Smooth muscle cell (in vitro differentiated cells): ENCODE data around the gene TFF3. TPM values are rescaled to one million over a fixed set of nuclear protein-coding genes. Genes with fewer than 3 reads are reported as not detected.

Experiments used
- DNase-seq: peaks from one replicate; lab custom pipeline; 2025; ENCODE audit not compliant: unreplicated experiment; lab: John Stamatoyannopoulos, UW
- H2AFZ ChIP-seq: fragments of 200-600 bp; sonication (generic); 2 replicates; pipeline ENCODE4 v1.6.0; 2016; ENCODE audit warnings: antibody characterized with exemption, low read depth, mild to moderate bottlenecking
- H3F3A ChIP-seq: fragments of 200-600 bp; sonication (generic); 2 replicates; pipeline ENCODE4 v1.6.0; 2017; ENCODE audit warnings: antibody characterized with exemption, low read depth
- H3K27ac ChIP-seq: fragments of 200-600 bp; sonication (generic); 2 replicates; pipeline ENCODE4 v1.5.1; 2016; ENCODE audit warnings: low read depth, mild to moderate bottlenecking
- H3K27me3 ChIP-seq: fragments of 200-600 bp; sonication (generic); 2 replicates; pipeline ENCODE4 v1.6.1; 2016; ENCODE audit warnings: low read depth, mild to moderate bottlenecking
- H3K36me3 ChIP-seq: fragments of 200-600 bp; sonication (generic); 2 replicates; pipeline ENCODE4 v1.5.1; 2016; ENCODE audit warnings: low read depth
- H3K4me1 ChIP-seq: fragments of 200-600 bp; sonication (generic); 2 replicates; pipeline ENCODE4 v1.5.1; 2016; ENCODE audit warnings: low read depth
- H3K4me2 ChIP-seq: fragments of 200-600 bp; sonication (generic); 2 replicates; pipeline ENCODE4 v1.6.0; 2016; ENCODE audit warnings: mild to moderate bottlenecking
- H3K4me3 ChIP-seq: fragments of 200-600 bp; sonication (generic); 2 replicates; pipeline ENCODE4 v1.5.1; 2016; ENCODE audit warnings: mild to moderate bottlenecking
- H3K79me2 ChIP-seq: fragments of 200-600 bp; sonication (generic); 2 replicates; pipeline ENCODE4 v1.6.0; 2016; ENCODE audit warnings: low read depth, mild to moderate bottlenecking
- H3K9ac ChIP-seq: fragments of 200-600 bp; sonication (generic); 2 replicates; pipeline ENCODE4 v1.6.0; 2016; ENCODE audit warnings: low read depth
- H3K9me3 ChIP-seq: fragments of 200-600 bp; sonication (generic); replicated peaks from 2 replicates; pipeline ENCODE4 v1.5.1; 2016; ENCODE audit warnings: low read depth
- H4K20me1 ChIP-seq: fragments of 200-600 bp; sonication (generic); 2 replicates; pipeline ENCODE4 v1.6.0; 2016; ENCODE audit warnings: low read depth
- WGBS: methylation state at CpG from one replicate; pipeline ENCODE4 v1.1.7; 2016; ENCODE audit warnings: low lambda C conversion rate; 5-methylcytosine and 5-hydroxymethylcytosine counted together
- polyA plus RNA-seq: library from polyadenylated mRNA; unstranded; fragments of >200 nt; fragmentation: Nextera tagmentation; extraction: Ambion mirVana; gene quantifications from 2 replicates; pipeline ENCODE4 v1.2.1, GENCODE V29; 2016
- total RNA-seq: library from RNA; depleted of rRNA; stranded (reverse); fragments of >200 nt; gene quantifications from 2 replicates; pipeline ENCODE4 v1.2.3, GENCODE V29; 2014
- TF ChIP-seq, protein P1 (sequence below): fragments of 200-600 bp; sonication (generic); IDR thresholded peaks from 2 replicates; pipeline ENCODE4 v1.5.1; 2017; ENCODE audit warnings: borderline replicate concordance, mild to moderate bottlenecking, antibody characterized with exemption; ENCODE audit not compliant: insufficient read depth, poor library complexity, severe bottlenecking

TFF3 gene
- total and polyA plus RNA-seq, 2 experiments from 2014 or later = 0.31 TPM; not detected in 1

DNA sequence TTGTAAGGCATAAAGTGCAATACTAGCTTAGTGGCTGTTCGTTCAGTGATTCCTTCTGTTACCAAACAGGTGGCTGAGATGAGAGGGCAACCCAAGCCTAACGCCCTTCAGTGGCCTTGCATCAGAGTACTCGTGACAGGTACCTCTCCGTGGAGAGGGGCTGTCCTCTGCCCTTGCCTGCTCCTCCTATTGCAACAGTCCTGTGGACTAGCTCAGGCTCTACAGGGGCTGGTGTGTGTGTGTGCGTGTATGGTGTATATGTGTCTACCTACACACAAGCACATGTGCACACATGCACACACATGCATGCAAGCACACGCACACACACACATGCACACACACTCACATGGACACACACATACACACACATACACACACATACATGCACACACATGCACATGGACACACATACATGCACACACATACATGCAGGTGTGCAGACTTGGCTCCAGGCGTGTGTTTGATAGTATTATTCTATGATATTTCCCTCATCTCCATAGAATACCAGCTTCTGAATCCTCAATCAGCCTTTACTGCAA lies 15.1 kb downstream of the TFF3 start:
- 93% methylated on average over 7 of the region's 7 CpGs for WGBS
- Histone ChIP-seq H3K4me1 (no peaks in the 10 kb centered on the region), H3F3A (no peaks in the 10 kb centered on the region), H3K4me2 (no peak overlapping the region), H3K9me3 (no peaks in the 10 kb centered on the region), H3K4me3 (no peak overlapping the region), H3K79me2 (no peaks in the 10 kb centered on the region), H3K9ac (no peak overlapping the region), H3K36me3 (no peaks in the 10 kb centered on the region), H2AFZ (no peak overlapping the region), H3K27ac (no peak overlapping the region), H4K20me1 (no peaks in the 10 kb centered on the region), H3K27me3 (peaks cover 8% of the 10 kb centered on the region)
- no peak for DNase-seq
- TF ChIP-seq, protein P1, sequence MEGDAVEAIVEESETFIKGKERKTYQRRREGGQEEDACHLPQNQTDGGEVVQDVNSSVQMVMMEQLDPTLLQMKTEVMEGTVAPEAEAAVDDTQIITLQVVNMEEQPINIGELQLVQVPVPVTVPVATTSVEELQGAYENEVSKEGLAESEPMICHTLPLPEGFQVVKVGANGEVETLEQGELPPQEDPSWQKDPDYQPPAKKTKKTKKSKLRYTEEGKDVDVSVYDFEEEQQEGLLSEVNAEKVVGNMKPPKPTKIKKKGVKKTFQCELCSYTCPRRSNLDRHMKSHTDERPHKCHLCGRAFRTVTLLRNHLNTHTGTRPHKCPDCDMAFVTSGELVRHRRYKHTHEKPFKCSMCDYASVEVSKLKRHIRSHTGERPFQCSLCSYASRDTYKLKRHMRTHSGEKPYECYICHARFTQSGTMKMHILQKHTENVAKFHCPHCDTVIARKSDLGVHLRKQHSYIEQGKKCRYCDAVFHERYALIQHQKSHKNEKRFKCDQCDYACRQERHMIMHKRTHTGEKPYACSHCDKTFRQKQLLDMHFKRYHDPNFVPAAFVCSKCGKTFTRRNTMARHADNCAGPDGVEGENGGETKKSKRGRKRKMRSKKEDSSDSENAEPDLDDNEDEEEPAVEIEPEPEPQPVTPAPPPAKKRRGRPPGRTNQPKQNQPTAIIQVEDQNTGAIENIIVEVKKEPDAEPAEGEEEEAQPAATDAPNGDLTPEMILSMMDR = no peak

DNA sequence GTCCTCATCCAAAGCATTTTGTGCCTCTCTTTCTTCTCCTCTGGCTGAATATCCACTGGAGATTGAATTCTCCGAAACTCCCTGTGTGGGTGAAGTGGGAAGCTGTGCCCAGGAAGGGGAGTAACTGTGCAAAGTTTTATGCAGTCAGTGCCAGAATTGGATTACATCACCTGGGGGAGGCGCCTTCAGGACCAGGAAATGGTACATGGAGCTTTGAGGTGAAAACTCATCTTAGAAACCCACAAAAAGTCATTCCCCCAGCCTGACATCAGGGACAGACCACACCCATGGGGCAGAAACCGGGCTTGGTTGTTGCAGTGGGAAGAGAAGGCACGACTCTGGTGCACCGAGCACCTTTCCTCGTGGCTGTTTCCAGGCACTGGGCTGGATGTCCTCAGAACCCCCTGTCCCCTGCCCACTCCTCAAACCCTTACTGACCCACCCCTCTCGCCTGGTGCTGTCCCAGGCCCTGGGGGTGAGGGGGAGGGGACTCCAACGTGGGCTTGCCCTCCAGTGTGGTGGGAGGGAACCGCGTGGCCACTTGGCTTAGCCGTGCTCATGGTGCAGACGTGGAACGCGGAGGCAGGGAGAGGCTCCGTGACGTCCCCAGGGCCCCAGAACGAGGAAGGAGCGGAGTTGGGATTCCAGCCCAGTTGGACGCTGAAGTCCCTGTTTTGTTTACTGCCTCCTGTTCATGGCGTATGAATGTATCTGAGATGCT lies 15.7 kb downstream of the TFF3 start:
- H3K4me1 ChIP-seq = no peaks in the 10 kb centered on the region
- 95% methylated on average over 19 of the region's 20 CpGs for WGBS
- H3K36me3 ChIP-seq = no peaks in the 10 kb centered on the region

GRCh38 chr21:42298657-42299056 lies 16.6 kb downstream of the TFF3 start:
- Histone ChIP-seq H4K20me1 (no peaks in the 10 kb centered on the region), H2AFZ (no peak overlapping the region), H3K4me2 (no peak overlapping the region), H3K4me3 (no peak overlapping the region), H3K4me1 (no peaks in the 10 kb centered on the region), H3K36me3 (no peaks in the 10 kb centered on the region), H3K9me3 (no peaks in the 10 kb centered on the region), H3F3A (no peaks in the 10 kb centered on the region), H3K9ac (no peak overlapping the region), H3K27me3 (peaks cover 8% of the 10 kb centered on the region), H3K27ac (no peak overlapping the region), H3K79me2 (no peaks in the 10 kb centered on the region)
- TF ChIP-seq, protein P1 = no peak
- no peak for DNase-seq
- 95% methylated on average over 5 of the region's 5 CpGs for WGBS

More for the DNA sequence above, 15.7 kb downstream of the TFF3 start:
- Histone ChIP-seq H3K79me2 (no peaks in the 10 kb centered on the region), H3F3A (no peaks in the 10 kb centered on the region), H4K20me1 (no peaks in the 10 kb centered on the region), H3K9me3 (no peaks in the 10 kb centered on the region), H2AFZ (no peak overlapping the region), H3K27ac (no peak overlapping the region), H3K4me3 (no peak overlapping the region), H3K9ac (no peak overlapping the region), H3K4me2 (no peak overlapping the region), H3K27me3 (peaks cover 8% of the 10 kb centered on the region)
- no peak for DNase-seq
- TF ChIP-seq, protein P1 = no peak

DNA sequence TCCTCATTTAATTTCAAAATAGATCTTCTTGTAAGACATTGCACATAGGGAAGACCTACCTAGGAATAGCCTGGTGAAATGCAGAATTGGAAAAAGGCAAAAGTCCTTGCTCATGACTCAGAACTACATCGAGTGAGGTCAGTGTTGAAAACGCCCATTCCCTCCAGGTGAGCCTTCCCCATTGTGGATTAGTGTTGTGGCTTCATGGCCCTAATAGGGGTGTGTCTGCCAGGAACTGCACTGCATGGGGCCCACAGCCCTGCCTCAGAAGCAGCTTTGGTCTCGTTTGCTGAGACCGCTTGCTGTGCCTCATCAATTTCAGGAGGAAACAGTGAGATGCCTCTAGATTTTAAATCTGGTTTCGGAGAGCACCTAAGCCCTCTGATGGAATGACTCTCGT lies 17.0 kb downstream of the TFF3 start:
- 45% methylated on average over 6 of the region's 6 CpGs for WGBS
- H2AFZ ChIP-seq = no peak overlapping the region
- no peaks in the 10 kb centered on the region for H3K79me2 ChIP-seq
- TF ChIP-seq, protein P1 = no peak
- no peak overlapping the region for H3K9ac ChIP-seq
- H3K4me2 ChIP-seq = no peak overlapping the region
- no peak for DNase-seq
- H3K27ac ChIP-seq = no peak overlapping the region
- H3K4me3 ChIP-seq = no peak overlapping the region
- H4K20me1 ChIP-seq = no peaks in the 10 kb centered on the region
- H3F3A ChIP-seq = no peaks in the 10 kb centered on the region
- H3K4me1 ChIP-seq = no peaks in the 10 kb centered on the region
- H3K9me3 ChIP-seq = no peaks in the 10 kb centered on the region
- peaks cover 8% of the 10 kb centered on the region for H3K27me3 ChIP-seq
- H3K36me3 ChIP-seq = no peaks in the 10 kb centered on the region
